Endothelial cell of umbilical vein (primary cell): Measurements from ENCODE around the gene ARHGEF12. TPM values are rescaled to one million over a fixed set of nuclear protein-coding genes. Genes with fewer than 3 reads are reported as not detected.

Experiments
- BruUV-seq: library from RNA; stranded (reverse); fragments of 400-500 nt; replicated peaks from 2 replicates; lab custom pipeline; 2021; lab: Mats Ljungman, UMichigan
- CTCF ChIA-PET: fragments of 300-600, 350-600 bp; sonication (Branson Sonifier 250); formaldehyde crosslinking; loops from one replicate; lab custom pipeline; 2021; ENCODE audit warnings: antibody characterized with exemption, inconsistent platforms; lab: Charles Lee
- POLR2A ChIA-PET: fragments of 300-600, 350-600 bp; sonication (Branson Sonifier 250); formaldehyde crosslinking; loops from one replicate; lab custom pipeline; 2021; ENCODE audit warnings: antibody characterized with exemption, inconsistent platforms; lab: Charles Lee
- DNase-seq: peaks from one replicate; pipeline ENCODE4 v3.0.0-alpha.2; 2011; ENCODE audit warnings: low read depth, low spot score
- FAIRE-seq: peaks from 2 replicates; lab custom pipeline; 2011; peaks lifted over from hg19 to GRCh38; lab: Jason Lieb, UNC
- H2AFZ ChIP-seq: 2 replicates; pipeline ENCODE4 v1.6.0; 2012; ENCODE audit warnings: low read depth, low read length, control low read depth, inconsistent platforms
- H3K27ac ChIP-seq: 2 replicates; pipeline ENCODE4 v1.5.1; 2011; ENCODE audit warnings: low read depth, mild to moderate bottlenecking, control low read depth, low read length, moderate library complexity; ENCODE audit not compliant: insufficient read depth
- H3K27me3 ChIP-seq, 2 experiments: 2 replicates each; pipeline versions ENCODE4 v1.6.0 to v1.6.1; 2011; ENCODE audit warnings: low read length in 2 of 2, mixed read lengths in 1 of 2; ENCODE audit not compliant: control insufficient read depth in 2 of 2, insufficient read depth in 2 of 2
- H3K36me3 ChIP-seq, 2 experiments: 2 replicates in 1 of 2; 3 replicates in 1 of 2; pipeline ENCODE4 v1.5.1; 2011; ENCODE audit warnings: low read length in 2 of 2, mild to moderate bottlenecking in 1 of 2, moderate library complexity in 1 of 2; ENCODE audit not compliant: control insufficient read depth in 2 of 2, insufficient read depth in 2 of 2; ENCODE audit errors: extremely low read depth in 1 of 2
- H3K4me1 ChIP-seq: 3 replicates; pipeline ENCODE4 v1.5.1; 2011; ENCODE audit warnings: mild to moderate bottlenecking, low read length; ENCODE audit not compliant: control insufficient read depth, insufficient read depth; ENCODE audit errors: extremely low read depth
- H3K4me2 ChIP-seq: 2 replicates; pipeline ENCODE4 v1.6.1; 2011; ENCODE audit warnings: low read length, control low read depth, mixed read lengths; ENCODE audit not compliant: insufficient read depth
- H3K4me3 ChIP-seq, 3 experiments: fragments of 200-600 bp in 1 of 3; sonication (generic), shearing (Covaris generic) in 1 of 3; replicated peaks in 1 of 3; 2 replicates each; pipeline ENCODE4 v1.5.1; 2011 to 2016; ENCODE audit warnings: control low read depth in 3 of 3, low read length in 3 of 3, mild to moderate bottlenecking in 2 of 3, inconsistent platforms in 1 of 3, low read depth in 1 of 3, moderate library complexity in 1 of 3; ENCODE audit not compliant: insufficient read depth in 1 of 3
- H3K79me2 ChIP-seq: 2 replicates; pipeline ENCODE4 v1.6.0; 2012; ENCODE audit warnings: low read length, inconsistent platforms; ENCODE audit not compliant: control insufficient read depth, insufficient read depth
- H3K9ac ChIP-seq: replicated peaks from 2 replicates; pipeline ENCODE3; 2011; ENCODE audit warnings: low read length, control low read depth; ENCODE audit not compliant: insufficient read depth; ENCODE audit errors: extremely low read depth
- H3K9me1 ChIP-seq: replicated peaks from 3 replicates; pipeline ENCODE4 v1.6.0; 2011; ENCODE audit warnings: mild to moderate bottlenecking, low read length; ENCODE audit not compliant: control insufficient read depth, insufficient read depth; ENCODE audit errors: extremely low read depth
- H3K9me3 ChIP-seq: replicated peaks from 2 replicates; pipeline ENCODE4 v1.5.1; 2012; ENCODE audit warnings: low read length, inconsistent platforms; ENCODE audit not compliant: control insufficient read depth, insufficient read depth
- H4K20me1 ChIP-seq: replicated peaks from 2 replicates; pipeline ENCODE3; 2011; ENCODE audit warnings: mild to moderate bottlenecking, low read length; ENCODE audit not compliant: control insufficient read depth, insufficient read depth; ENCODE audit errors: extremely low read depth
- CTCF ChIP-seq, 2 donors: IDR thresholded peaks; 1 replicate in 1 of 2; 2 replicates in 1 of 2; pipeline ENCODE4 v1.5.1; 2011; ENCODE audit warnings: low read length in 2 of 2, mild to moderate bottlenecking in 2 of 2, moderate library complexity in 2 of 2, control low read depth in 1 of 2, inconsistent platforms in 1 of 2, low read depth in 1 of 2; ENCODE audit not compliant: insufficient read depth in 1 of 2; ENCODE audit errors: extremely low read depth in 1 of 2
- EZH2 ChIP-seq: IDR thresholded peaks from 2 replicates; pipeline ENCODE4 v1.6.1; 2012; ENCODE audit warnings: borderline replicate concordance, low read depth, mild to moderate bottlenecking, moderate library complexity, low read length, inconsistent platforms; ENCODE audit not compliant: severe bottlenecking
- FOS ChIP-seq: IDR thresholded peaks from 2 replicates; pipeline ENCODE4 v1.6.1; 2011; ENCODE audit warnings: mild to moderate bottlenecking, low read length, moderate library complexity, borderline replicate concordance; ENCODE audit not compliant: insufficient read depth
- GATA2 ChIP-seq: IDR thresholded peaks from 2 replicates; pipeline ENCODE4 v1.7.0; 2011; ENCODE audit warnings: low read depth, mild to moderate bottlenecking, moderate library complexity, mixed read lengths, low read length; ENCODE audit not compliant: insufficient read length, insufficient read depth
- JUN ChIP-seq: IDR thresholded peaks from 2 replicates; pipeline ENCODE4 v1.6.1; 2011; ENCODE audit warnings: borderline replicate concordance, low read depth; ENCODE audit not compliant: insufficient read length, insufficient read depth
- MAX ChIP-seq: IDR thresholded peaks from 2 replicates; pipeline ENCODE4 v1.6.1; 2011; ENCODE audit not compliant: insufficient read depth, insufficient read length
- MYC ChIP-seq: IDR thresholded peaks from one replicate; pipeline ENCODE4 v1.6.1; 2011; ENCODE audit warnings: mild to moderate bottlenecking, low read depth, low read length
- POLR2A ChIP-seq: IDR thresholded peaks from 2 replicates; pipeline ENCODE4 v1.6.1; 2012; ENCODE audit warnings: low read depth, mild to moderate bottlenecking, control low read depth, low read length
- POLR2AphosphoS5 ChIP-seq: IDR thresholded peaks from 2 replicates; pipeline ENCODE4 v1.6.1; 2012; ENCODE audit warnings: low read depth, mild to moderate bottlenecking, control low read depth, low read length, moderate library complexity; ENCODE audit not compliant: insufficient read depth
- dilution Hi-C: fragments of 300-500 bp; cut with MboI; formaldehyde crosslinking; loops from one replicate; pipeline ENCODE4 v1.15.0; 2019; ENCODE audit warnings: low sequenced_read_pairs; ENCODE audit not compliant: extremely low pct_ligation_motif_present
- intact Hi-C: fragments of 100-400 bp; cut with micrococcal nuclease; formaldehyde crosslinking; loops from one replicate; pipeline ENCODE4 v1.10.0; 2022
- polyA plus RNA-seq, 4 experiments: library from polyadenylated mRNA; depleted of rRNA in 3 of 4; stranded (reverse) in 3 of 4; unstranded in 1 of 4; fragments of >200 nt; gene quantifications; 2 replicates each; pipeline versions ENCODE4 v1.2.1 to v1.2.3, GENCODE V29; 2011 to 2012; ENCODE audit warnings: missing spikeins in 1 of 4
- total RNA-seq: library from RNA; stranded (reverse); gene quantifications from 2 replicates; pipeline ENCODE4 v1.2.3, GENCODE V29; 2021

The ARHGEF12 gene
- total and polyA plus RNA-seq, 2 donors (not counting 3 experiments of a cell fraction or from before 2014, with no cell fraction given): 20.9 to 125 TPM

- Histone ChIP-seq H3K4me1 (no peaks in the 10 kb centered on the region), H2AFZ (no peak overlapping the region), H3K4me2 (no peak overlapping the region), H3K4me3 (no peak overlapping the region), H3K9me1 (no peaks in the 10 kb centered on the region), H3K27ac (no peak overlapping the region), H3K36me3 (no peaks in the 10 kb centered on the region), H3K27me3 (peaks cover 0 to 2% of the 10 kb centered on the region in 2 experiments), H3K9ac (no peak overlapping the region), H3K9me3 (no peaks in the 10 kb centered on the region), H4K20me1 (no peaks in the 10 kb centered on the region), H3K79me2 (no peaks in the 10 kb centered on the region)
- no peak for DNase-seq
- CTCF ChIA-PET: interaction anchor here (0.7 to 1.4 kb wide), 5 partner anchors 13 to 280 kb away, joined by 3 to 5 read pairs (median 4); partner anchors contain the start of gene GRIK4
- TF ChIP-seq MAX (no peak), EZH2 (no peak)
- no peak for FAIRE-seq
- intact Hi-C loops: no loop called here
- POLR2A ChIA-PET: no interaction called here
- no TSS peak for BruUV-seq
- dilution Hi-C loops: no loop called here
Observed at GRCh38 chr11:120527111-120527761, 191.0 kb downstream of the ARHGEF12 start.

- dilution Hi-C loops: no loop called here
- TF ChIP-seq FOS (no peak), CTCF (IDR thresholded peaks at IDR 0.05; ENCODE audit: extremely low read depth in 1 of 2, insufficient read depth in 1 of 2, low read depth in 1 of 2, low read length in 2 of 2) (no peak), MYC (no peak), POLR2A (no peak), GATA2 (no peak), JUN (no peak), POLR2AphosphoS5 (no peak), EZH2 (no peak), MAX (no peak)
- POLR2A ChIA-PET: no interaction called here
- FAIRE-seq: no peak
- H2AFZ ChIP-seq: no peak overlapping the region
- no peak overlapping the region for H3K9ac ChIP-seq
- no peaks in the 10 kb centered on the region for H3K79me2 ChIP-seq
- H3K27ac ChIP-seq: no peak overlapping the region
- no peaks in the 10 kb centered on the region for H3K9me1 ChIP-seq
- H3K36me3 ChIP-seq: no peaks in the 10 kb centered on the region
- BruUV-seq: no TSS peak
- CTCF ChIA-PET: no interaction called here
- H3K4me1 ChIP-seq: no peaks in the 10 kb centered on the region
- no peak overlapping the region for H3K4me3 ChIP-seq
- intact Hi-C loops: no loop called here
- no peaks in the 10 kb centered on the region for H3K9me3 ChIP-seq
- no peak overlapping the region for H3K4me2 ChIP-seq
- no peak for DNase-seq
- no peaks in the 10 kb centered on the region for H4K20me1 ChIP-seq
- no peaks in the 10 kb centered on the region for H3K27me3 ChIP-seq
Observed at GRCh38 chr11:120528749-120529148, 192.5 kb downstream of the ARHGEF12 start.
